ENCODE results near the gene UBP1. TPM values are rescaled to one million over a fixed set of nuclear protein-coding genes. Genes with fewer than 3 reads are reported as not detected.

The UBP1 gene
- total RNA-seq, 1 experiment from 2014 or later, result 69.5 TPM

- Histone ChIP-seq H3K4me2 (ENCODE audit: low read length) (peak overlapping the region; percentile 58), H3K36me3 (ENCODE audit: control insufficient read depth in 1 of 2, insufficient read depth in 2 of 2, low read length in 2 of 2) (peaks cover 3 to 12% of the 10 kb centered on the region in 2 experiments; a peak in 2 of 4 replicates), H3K4me3 (replicated peaks in 1 of 2; ENCODE audit: low read depth in 1 of 2, low read length in 2 of 2) (no peak overlapping the region), H3K27me3 (ENCODE audit: insufficient read depth, low read length) (no peaks in the 10 kb centered on the region), H3K9me2 (ENCODE audit: insufficient read depth) (no peaks in the 10 kb centered on the region), H2AFZ (ENCODE audit: low read depth, low read length, poor library complexity, severe bottlenecking) (no peak overlapping the region), H3K79me2 (ENCODE audit: insufficient read depth, low read length) (peaks cover 98% of the 10 kb centered on the region), H3K9me3 (ENCODE audit: control insufficient read depth in 1 of 2, insufficient read depth in 1 of 2, low read depth in 1 of 2, low read length in 2 of 2) (no peaks in the 10 kb centered on the region), H3K9ac (ENCODE audit: low read length) (no peak overlapping the region), H4K20me1 (ENCODE audit: insufficient read depth) (peaks cover 37% of the 10 kb centered on the region; the same call in 1 of the 2 replicates), H3K4me1 (ENCODE audit: control insufficient read depth in 1 of 2, insufficient read depth in 2 of 2, low read length in 2 of 2) (peaks cover 20 to 47% of the 10 kb centered on the region in 2 experiments), H3K27ac (ENCODE audit: low read depth, low read length) (no peak overlapping the region)
- DNase-seq (ENCODE audit: low read depth, low spot score), result no peak
- intact Hi-C loops (cut with micrococcal nuclease), result no loop called here
- TF ChIP-seq SRF (IDR thresholded peaks at IDR 0.05; ENCODE audit: low read depth), result no peak
- ChIA-PET CTCF (no interaction called here), POLR2A (interaction anchor here (1.7 kb wide), 1 partner anchor 14 kb away, joined by 3 read pairs; no protein-coding TSS in a partner anchor), RAD21 (ENCODE audit: low non-redundant PET in 1 of 2, low total read pairs in 2 of 2, uncharacterized antibody in 2 of 2, unreplicated experiment in 2 of 2) (no interaction called here)
- BruUV-seq (replicated peaks), result no TSS peak
- ATAC-seq, result peak; percentile 67
Measured at GRCh38 chr3:33426630-33427317, 13.4 kb downstream of the UBP1 start.

- RAD21 ChIA-PET (ENCODE audit: low non-redundant PET in 1 of 2, low total read pairs in 2 of 2, uncharacterized antibody in 2 of 2, unreplicated experiment in 2 of 2), result no interaction called here
- no peak overlapping the region for H3K27ac ChIP-seq (ENCODE audit: low read depth, low read length)
- intact Hi-C loops (cut with micrococcal nuclease), result no loop called here
- H3K4me2 ChIP-seq (ENCODE audit: low read length), result no peak overlapping the region; the same call in 1 of the 2 replicates
- no peaks in the 10 kb centered on the region for H3K9me3 ChIP-seq (ENCODE audit: control insufficient read depth in 1 of 2, insufficient read depth in 1 of 2, low read depth in 1 of 2, low read length in 2 of 2)
- CTCF ChIA-PET, result no interaction called here
- peaks cover 98% of the 10 kb centered on the region for H3K79me2 ChIP-seq (ENCODE audit: insufficient read depth, low read length)
- H3K9me2 ChIP-seq (ENCODE audit: insufficient read depth), result no peaks in the 10 kb centered on the region
- H3K36me3 ChIP-seq (ENCODE audit: control insufficient read depth in 1 of 2, insufficient read depth in 2 of 2, low read length in 2 of 2), result peaks cover 6 to 19% of the 10 kb centered on the region in 2 experiments; a peak in 2 of 4 replicates
- H3K27me3 ChIP-seq (ENCODE audit: insufficient read depth, low read length), result no peaks in the 10 kb centered on the region
- peaks cover 20 to 47% of the 10 kb centered on the region in 2 experiments for H3K4me1 ChIP-seq (ENCODE audit: control insufficient read depth in 1 of 2, insufficient read depth in 2 of 2, low read length in 2 of 2)
- DNase-seq (ENCODE audit: low read depth, low spot score) (no peak), ATAC-seq (no peak)
- no peak overlapping the region for H2AFZ ChIP-seq (ENCODE audit: low read depth, low read length, poor library complexity, severe bottlenecking)
- TF ChIP-seq SIN3A (IDR thresholded peaks at IDR 0.05; ENCODE audit: low read depth), result no peak
- TF ChIP-seq POLR2AphosphoS5 (IDR thresholded peaks at IDR 0.05; ENCODE audit: low read depth, low read length), result no peak
- TF ChIP-seq, protein P1, sequence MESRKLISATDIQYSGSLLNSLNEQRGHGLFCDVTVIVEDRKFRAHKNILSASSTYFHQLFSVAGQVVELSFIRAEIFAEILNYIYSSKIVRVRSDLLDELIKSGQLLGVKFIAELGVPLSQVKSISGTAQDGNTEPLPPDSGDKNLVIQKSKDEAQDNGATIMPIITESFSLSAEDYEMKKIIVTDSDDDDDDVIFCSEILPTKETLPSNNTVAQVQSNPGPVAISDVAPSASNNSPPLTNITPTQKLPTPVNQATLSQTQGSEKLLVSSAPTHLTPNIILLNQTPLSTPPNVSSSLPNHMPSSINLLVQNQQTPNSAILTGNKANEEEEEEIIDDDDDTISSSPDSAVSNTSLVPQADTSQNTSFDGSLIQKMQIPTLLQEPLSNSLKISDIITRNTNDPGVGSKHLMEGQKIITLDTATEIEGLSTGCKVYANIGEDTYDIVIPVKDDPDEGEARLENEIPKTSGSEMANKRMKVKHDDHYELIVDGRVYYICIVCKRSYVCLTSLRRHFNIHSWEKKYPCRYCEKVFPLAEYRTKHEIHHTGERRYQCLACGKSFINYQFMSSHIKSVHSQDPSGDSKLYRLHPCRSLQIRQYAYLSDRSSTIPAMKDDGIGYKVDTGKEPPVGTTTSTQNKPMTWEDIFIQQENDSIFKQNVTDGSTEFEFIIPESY (IDR thresholded peaks at IDR 0.05; ENCODE audit: extremely low read depth, insufficient replicate concordance, low read length), result no peak
- no peak for TF ChIP-seq CBX3 (IDR thresholded peaks at IDR 0.05; ENCODE audit: low read depth)
- TF ChIP-seq CEBPB (IDR thresholded peaks at IDR 0.05; ENCODE audit: low read depth), result no peak
- TF ChIP-seq POLR2A (IDR thresholded peaks at IDR 0.05; ENCODE audit: borderline replicate concordance, extremely low read depth, insufficient read depth, insufficient read length), result no peak
- no peak for TF ChIP-seq CTCF (IDR thresholded peaks at IDR 0.05 in 2 of 3, conservative IDR thresholded peaks at IDR 0.05 in 1 of 3; ENCODE audit: borderline replicate concordance in 1 of 3, insufficient read depth in 1 of 3, low read depth in 2 of 3, low read length in 2 of 3)
- TF ChIP-seq JUND (IDR thresholded peaks at IDR 0.05), result no peak
- H3K9ac ChIP-seq (ENCODE audit: low read length), result no peak overlapping the region
- POLR2A ChIA-PET, result interaction anchor here (1.7 kb wide), 1 partner anchor 15 kb away, joined by 3 read pairs; no protein-coding TSS in a partner anchor
- BruUV-seq (replicated peaks), result no TSS peak
- H4K20me1 ChIP-seq (ENCODE audit: insufficient read depth), result peaks cover 37% of the 10 kb centered on the region; the same call in 1 of the 2 replicates
- H3K4me3 ChIP-seq (replicated peaks in 1 of 2; ENCODE audit: low read depth in 1 of 2, low read length in 2 of 2), result no peak overlapping the region
Measured at GRCh38 chr3:33426068-33426467, 14.1 kb downstream of the UBP1 start.
